ENCODE measurements around the gene LAMTOR1.

DNA sequence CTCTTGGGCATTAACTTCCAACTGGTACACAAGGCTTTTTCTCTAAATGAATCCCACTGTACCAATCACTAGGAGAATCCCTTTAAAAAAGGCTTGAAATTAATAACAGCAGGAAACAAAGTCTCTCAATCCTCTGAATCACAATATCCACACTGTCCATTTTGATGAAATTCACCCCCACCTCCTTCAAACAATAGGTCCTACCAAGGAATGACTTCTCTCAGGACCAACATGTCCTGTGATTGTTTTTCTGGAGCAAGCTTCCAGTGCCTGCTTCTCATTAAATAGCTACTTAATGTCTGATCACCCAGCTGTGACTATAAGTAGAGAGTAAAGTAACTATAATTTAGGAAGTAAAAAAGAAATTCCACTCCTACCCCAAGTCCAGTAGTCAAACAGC, 35.8 kb downstream of the LAMTOR1 start:
- TF ChIP-seq CTCF (conservative IDR thresholded peaks at IDR 0.05; ENCODE audit: low read depth, low read length) (no peak), EZH2 (IDR thresholded peaks at IDR 0.05; ENCODE audit: borderline replicate concordance, low read depth, low read length, poor library complexity, severe bottlenecking) (no peak)
